GM19099 (cell line): Measurements from ENCODE around the gene UMODL1.

Experiments
- POLR2A ChIP-seq: IDR thresholded peaks from 3 replicates; pipeline ENCODE4 v1.6.1; 2011; ENCODE audit warnings: low read depth; ENCODE audit not compliant: insufficient read length; ENCODE audit errors: extremely low read depth

UMODL1 gene

GRCh38 chr21:42120101-42120902, 49.2 kb downstream of the UMODL1 start:
- no peak for TF ChIP-seq POLR2A

DNA sequence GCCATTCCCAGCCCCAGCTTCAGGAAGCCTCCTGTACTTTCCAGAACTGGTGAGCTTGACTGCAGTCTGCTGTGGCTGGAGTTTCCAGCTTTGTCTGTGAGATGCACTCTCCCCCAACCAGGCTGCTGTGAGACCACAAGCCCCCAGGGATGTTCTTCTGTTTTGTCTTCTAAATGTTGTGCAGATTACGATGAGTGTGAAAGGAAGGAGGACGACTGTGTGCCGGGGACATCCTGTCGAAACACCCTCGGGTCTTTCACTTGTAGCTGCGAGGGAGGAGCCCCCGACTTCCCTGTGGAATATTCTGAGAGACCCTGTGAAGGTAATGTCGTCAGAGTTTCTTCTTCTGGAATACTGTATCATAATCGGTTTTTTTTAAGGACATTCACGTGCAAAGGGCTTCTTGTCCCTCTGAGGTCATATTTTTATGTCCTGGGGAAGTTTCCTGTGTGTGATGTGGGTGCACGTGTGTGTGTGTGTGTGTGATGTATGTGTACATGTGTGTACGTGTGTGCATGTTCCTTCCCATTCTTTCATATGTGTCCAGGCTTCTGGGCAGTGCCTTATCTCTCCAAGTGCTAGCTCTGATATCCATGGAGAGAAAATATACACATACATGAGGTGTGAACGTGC, 49.9 kb downstream of the UMODL1 start:
- TF ChIP-seq POLR2A, result no peak

DNA sequence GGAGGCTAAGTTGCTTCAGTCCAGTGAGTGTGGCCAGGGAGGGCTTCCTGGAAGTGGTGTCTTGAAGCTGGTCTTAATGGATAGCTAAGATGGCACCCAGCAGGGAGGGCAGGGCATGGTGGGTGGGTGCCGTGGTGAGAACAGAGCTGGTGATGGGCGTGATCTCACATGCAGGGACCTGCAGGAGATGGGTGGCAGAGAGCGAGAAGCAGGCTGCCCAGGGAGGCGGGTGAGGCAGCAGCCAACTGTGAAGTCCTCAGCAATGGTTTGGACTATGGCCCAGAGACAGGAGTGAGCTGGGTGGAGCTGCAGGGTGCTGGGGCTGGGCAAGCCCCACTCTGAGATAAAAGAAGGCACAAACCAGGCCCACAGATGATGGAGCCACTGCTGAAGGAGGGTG, 50.7 kb downstream of the UMODL1 start:
- no peak for TF ChIP-seq POLR2A

DNA sequence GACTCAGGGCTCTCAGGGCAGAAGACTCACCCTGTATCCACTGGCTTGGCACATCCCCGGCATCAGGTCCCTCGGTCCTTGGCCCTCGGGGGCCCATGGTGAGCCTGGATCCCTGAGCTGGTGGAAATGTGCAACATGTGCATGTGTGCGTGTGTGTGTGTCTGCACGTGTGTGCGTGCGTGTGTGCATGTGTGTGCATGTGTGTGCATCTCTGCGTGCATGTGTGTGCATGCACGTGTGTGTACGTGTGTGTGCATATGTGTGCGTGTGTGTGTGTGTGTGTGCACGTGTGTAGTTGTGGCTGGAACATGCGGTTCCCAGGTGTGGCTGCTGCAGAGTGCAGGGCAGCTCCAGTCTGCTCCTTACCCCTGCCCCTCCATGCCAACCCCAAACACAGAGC, 51.3 kb downstream of the UMODL1 start:
- TF ChIP-seq POLR2A, result no peak

DNA sequence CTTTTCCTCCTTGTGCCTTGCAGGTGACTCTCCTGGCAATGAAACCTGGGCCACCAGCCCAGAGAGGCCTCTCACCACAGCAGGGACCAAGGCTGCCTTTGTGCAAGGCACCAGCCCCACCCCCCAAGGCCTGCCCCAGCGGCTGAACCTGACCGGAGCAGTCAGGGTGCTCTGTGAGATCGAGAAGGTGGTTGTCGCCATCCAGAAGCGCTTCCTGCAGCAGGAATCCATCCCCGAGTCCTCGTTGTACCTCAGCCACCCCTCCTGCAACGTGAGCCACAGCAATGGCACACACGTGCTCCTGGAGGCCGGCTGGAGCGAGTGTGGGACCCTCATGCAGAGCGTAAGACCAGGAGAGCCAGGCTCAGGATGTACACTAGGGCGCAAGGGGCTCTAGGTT, 51.7 kb downstream of the UMODL1 start:
- no peak for TF ChIP-seq POLR2A

GRCh38 chr21:42123219-42123908, 52.2 kb downstream of the UMODL1 start:
- no peak for TF ChIP-seq POLR2A

GRCh38 chr21:42124081-42124480, 53.0 kb downstream of the UMODL1 start:
- TF ChIP-seq POLR2A, result no peak

DNA sequence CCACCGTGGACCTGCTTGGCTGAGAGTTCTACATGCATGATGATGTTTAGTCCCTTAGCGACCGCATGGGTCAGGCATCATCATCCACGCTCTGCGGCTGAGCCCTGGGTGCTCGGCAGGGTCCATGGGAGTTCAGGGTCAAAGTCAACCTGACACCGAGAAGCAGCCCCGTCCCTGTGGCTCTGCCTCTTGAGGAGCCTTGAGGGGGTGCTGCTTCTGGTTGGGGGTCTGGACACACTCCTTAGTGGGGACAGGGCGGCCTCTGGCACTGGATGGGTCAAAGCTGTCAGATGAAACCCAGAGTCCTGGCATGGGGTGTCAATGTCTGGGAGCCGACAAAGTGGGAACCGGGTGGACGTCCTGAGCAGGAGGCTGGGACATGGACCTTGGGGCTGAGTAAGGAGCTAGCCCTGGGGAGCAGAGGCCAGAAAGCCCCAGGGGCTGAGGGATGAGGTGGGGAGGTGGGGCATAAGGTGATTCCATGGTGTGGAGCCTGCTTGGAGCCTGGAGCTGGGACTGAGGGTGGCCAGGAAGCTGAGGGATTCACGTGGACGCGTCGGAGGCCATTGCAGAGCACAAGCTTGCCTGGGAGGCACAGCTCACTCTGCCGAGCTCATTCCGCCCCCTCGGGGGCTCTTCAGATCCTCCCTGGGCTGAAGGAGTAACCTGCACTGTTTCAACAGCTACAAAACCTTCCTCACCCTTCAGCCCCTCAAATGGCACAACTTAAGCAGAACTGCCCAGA, 53.9 kb downstream of the UMODL1 start:
- TF ChIP-seq POLR2A, result no peak

DNA sequence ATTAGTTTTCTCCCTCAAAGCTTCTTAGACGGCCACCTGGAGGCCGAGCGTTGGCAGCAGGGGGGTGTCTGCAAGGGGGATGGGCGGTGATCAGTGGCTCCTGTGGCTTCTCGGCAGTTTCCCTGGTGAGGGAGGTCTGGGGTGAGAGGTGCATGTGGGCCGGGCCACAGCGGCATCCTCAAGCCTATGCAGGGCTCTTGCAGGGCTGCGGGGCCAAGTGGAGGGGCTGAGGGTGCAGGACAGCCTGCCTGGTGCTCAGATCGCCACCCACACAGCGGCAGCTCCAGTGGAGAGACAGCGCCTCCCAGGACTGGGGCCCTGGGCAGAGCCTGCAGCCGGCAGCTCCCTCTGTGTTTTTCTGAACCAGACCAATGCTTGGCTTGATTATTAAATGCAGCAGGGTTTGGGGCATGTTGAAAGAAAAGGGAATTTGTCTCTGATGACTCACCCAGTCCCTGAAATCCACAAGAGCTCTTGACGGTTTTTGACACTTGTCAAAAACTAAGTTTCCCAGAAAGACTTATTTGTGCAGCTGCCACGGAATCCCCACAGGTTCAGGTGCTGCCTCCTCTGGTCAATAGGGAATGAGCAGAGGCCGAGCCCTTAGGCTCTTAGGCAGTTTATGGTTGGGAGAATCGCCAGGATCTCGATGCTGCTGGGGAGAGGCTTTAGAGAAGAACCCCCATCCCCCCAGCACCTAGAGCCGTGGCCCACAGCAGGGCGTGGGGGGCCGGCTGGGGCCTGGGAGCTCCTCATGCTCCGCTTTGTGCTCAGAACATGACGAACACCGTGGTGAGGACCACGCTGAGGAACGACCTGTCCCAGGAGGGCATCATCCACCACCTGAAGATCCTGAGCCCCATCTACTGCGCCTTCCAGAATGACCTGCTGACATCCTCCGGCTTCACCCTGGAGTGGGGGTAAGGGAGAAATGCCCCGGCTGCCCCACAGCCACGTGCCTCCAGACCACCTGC, 54.7 kb downstream of the UMODL1 start:
- TF ChIP-seq POLR2A, result no peak

DNA sequence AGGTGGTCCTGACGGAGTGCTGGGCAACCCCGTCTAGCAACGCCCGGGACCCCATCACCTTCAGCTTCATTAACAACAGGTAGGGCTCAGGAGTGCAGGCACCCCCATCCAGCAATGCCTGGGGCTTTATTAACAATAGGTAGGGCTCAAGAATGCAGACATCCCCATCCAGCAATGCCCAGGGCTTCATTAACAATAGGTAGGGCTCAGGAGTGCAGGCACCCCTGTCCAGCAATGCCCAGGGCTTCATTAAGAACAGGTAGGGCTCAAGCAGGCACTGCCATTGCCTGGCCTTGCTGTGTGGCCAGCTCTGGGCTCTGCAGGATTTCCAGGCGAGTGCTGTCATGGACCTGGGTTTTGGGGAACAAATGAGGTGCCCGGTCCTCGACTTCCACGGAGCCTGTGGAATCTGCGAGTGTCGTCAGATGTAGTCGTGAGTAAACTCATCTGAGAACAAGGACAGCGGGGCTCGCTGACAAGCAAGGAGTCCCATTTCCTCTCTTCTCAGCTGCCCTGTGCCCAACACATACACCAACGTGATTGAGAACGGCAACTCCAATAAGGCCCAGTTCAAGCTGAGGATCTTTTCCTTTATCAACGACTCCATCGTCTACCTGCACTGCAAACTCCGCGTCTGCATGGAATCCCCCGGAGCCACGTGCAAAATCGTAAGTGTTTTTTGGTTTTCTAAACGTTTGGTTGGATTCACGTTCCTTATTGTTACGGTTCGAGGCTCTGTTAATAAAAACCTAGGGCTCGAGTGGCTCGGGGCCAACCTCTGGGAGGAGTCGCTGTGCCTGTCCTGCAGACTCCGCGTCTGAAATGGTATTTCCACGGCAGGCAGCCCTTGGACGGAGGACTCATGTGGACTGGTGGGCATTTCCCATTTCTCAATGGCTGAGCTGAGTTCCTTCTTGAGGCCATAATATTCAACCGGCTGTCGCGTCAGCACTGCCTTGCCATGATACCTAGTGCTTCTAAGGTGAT, 56.3 kb downstream of the UMODL1 start:
- TF ChIP-seq POLR2A, result no peak

DNA sequence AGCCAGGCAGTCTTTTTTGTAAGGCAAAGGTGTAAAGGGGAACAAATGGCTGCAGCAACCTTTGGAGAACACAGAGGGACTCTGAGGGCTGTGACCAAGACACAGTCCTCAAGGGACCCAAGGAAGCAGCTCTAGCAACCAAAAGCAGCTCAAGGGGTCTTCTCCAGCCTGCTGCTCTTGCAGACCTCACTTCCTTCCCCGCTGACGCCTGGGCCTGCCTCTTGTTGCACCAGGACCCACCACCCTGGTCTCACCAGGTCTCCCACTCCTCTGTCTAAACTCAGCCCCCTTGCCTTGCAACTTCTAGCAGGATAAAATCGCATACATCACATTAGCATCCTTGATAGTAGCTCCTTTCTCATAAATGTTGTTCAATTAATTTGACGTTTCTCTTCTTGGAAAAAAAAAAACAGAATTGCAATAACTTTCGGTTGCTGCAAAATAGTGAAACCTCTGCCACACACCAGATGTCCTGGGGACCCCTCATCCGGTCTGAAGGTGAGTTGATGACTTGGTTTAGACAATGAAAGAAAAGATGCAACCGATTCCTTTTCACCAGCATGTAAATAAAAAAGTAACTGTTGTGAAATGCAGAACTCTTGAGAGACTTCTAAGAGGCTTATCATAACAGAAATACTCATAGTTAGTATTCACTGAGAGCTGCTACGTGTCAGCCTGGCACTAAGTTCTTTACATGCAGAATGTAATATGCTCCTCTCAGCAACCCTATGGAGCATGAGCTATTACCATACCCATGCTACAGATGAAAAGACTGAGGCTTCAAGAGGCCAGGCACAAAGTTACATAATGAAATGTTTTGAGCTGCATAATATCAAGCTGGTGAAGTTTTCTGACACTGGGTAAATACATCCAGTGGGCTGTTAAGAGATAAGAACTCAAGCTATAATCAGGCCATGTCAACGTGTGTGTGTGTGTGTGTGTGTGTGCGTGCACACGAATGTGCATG, 58.5 kb downstream of the UMODL1 start:
- no peak for TF ChIP-seq POLR2A

DNA sequence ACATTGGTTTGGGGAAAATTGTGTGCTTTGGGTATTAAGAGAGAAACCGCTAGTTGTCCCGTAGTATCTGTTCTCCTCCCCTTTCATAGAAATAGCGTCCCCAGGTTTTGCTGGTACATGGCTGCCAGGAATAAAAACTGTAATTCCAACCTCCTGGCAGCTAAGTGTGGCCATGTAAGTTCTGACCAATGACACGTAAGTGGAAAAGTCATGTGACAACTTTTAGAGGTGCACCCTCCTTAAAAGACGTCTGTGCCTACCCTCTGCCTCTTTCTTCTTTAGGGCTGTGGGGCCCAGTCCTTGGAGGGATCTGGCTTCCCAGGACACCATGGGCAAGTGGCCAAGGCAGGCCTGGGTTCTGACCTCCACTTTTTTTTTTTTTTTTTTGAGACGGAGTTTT, 59.3 kb downstream of the UMODL1 start:
- no peak for TF ChIP-seq POLR2A
